ENCODE results near the gene SLC7A4.
"Not testable (repeated sequence)": the region's sequence is repeated elsewhere in the genome, so short reads cannot be mapped to it uniquely, and the experiment has no call there.

The SLC7A4 gene

DNA sequence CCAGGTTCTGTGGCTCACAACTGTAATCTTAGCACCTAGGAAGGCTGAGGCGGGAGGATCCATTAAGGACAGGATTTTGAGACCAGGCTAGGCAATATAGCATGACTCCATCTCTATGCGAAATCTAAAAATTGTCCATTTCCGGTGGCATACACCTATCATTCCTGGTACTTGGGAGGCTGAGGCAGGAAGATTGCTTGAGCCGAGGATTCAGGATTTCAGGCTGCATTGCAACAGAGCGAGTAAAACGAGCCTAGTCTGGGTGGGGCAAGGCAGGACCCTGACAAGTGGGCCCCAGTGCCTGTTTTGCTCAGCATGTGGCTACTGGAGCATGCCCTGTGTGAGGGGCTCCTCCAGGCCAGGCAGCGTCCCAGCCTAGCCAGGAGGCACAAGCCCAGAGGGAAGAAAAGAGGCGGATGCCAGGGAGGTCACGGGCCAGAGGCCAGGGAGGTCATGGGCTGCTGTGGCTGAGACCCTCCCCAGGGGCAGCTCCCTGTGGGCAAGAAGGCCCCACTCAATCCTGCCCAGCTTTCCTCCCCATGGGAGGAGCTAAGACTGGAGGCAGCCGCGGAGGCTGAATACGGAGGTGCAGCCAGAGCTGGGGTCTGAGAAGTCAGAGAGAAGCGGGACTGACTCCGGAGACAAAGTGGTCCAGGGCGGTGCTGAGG is 21.8 kb upstream of the SLC7A4 start:
- H3K36me3 ChIP-seq (ENCODE audit: control insufficient read depth, insufficient read depth, low read length) = no peaks in the 10 kb centered on the region
- no peak for DNase-seq (ENCODE audit: extremely low read depth, insufficient read length)
- TF ChIP-seq, protein P1, sequence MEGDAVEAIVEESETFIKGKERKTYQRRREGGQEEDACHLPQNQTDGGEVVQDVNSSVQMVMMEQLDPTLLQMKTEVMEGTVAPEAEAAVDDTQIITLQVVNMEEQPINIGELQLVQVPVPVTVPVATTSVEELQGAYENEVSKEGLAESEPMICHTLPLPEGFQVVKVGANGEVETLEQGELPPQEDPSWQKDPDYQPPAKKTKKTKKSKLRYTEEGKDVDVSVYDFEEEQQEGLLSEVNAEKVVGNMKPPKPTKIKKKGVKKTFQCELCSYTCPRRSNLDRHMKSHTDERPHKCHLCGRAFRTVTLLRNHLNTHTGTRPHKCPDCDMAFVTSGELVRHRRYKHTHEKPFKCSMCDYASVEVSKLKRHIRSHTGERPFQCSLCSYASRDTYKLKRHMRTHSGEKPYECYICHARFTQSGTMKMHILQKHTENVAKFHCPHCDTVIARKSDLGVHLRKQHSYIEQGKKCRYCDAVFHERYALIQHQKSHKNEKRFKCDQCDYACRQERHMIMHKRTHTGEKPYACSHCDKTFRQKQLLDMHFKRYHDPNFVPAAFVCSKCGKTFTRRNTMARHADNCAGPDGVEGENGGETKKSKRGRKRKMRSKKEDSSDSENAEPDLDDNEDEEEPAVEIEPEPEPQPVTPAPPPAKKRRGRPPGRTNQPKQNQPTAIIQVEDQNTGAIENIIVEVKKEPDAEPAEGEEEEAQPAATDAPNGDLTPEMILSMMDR (IDR thresholded peaks at IDR 0.05; ENCODE audit: insufficient read depth, low read length, poor library complexity, severe bottlenecking) = no peak
- no peak overlapping the region for H3K4me3 ChIP-seq (replicated peaks; ENCODE audit: low read depth, low read length)
- H3K27me3 ChIP-seq (replicated peaks; ENCODE audit: control insufficient read depth, insufficient read depth, low read length) = no peaks in the 10 kb centered on the region

DNA sequence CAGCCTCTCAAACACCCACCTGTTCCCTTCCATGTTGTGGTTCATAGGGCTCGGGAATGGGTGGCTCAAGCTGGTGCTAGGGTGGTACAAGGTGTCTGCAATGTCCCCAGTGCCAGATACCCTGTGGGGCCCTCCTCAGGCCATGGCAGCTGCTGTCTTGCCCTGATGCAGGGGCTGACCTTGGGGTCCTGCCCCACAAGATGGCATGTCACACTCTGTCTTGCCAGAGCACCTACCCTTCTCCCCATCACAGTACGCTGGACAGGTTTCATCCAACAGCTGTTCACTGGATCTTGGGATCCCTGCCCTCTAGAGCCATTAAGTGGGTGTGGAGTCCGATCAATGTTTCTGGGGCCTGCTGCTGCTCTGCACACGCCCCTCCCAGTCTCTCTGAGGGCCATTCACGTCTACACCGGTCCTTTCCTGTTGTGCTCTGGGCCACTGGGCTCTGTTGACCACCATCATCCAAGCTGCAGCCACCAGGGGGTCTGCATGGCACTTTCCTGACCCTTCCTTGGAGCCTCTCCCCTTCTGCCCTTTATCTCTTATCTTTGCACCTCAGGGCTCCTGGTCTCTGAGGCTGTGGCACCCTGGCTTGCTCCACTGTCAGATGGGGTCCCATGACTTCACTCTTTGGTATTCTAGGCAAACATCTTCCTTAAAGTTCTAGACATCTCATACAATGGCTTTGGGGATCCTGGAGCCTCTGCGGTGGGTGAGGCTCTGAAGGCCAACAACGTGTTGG is 20.5 kb upstream of the SLC7A4 start:
- TF ChIP-seq, protein P1 (IDR thresholded peaks at IDR 0.05; ENCODE audit: insufficient read depth, low read length, poor library complexity, severe bottlenecking) = no peak
- no peak overlapping the region for H3K4me3 ChIP-seq (replicated peaks; ENCODE audit: low read depth, low read length)
- H3K36me3 ChIP-seq (ENCODE audit: control insufficient read depth, insufficient read depth, low read length) = no peaks in the 10 kb centered on the region
- no peak for DNase-seq (ENCODE audit: extremely low read depth, insufficient read length)
- no peaks in the 10 kb centered on the region for H3K27me3 ChIP-seq (replicated peaks; ENCODE audit: control insufficient read depth, insufficient read depth, low read length)

DNA sequence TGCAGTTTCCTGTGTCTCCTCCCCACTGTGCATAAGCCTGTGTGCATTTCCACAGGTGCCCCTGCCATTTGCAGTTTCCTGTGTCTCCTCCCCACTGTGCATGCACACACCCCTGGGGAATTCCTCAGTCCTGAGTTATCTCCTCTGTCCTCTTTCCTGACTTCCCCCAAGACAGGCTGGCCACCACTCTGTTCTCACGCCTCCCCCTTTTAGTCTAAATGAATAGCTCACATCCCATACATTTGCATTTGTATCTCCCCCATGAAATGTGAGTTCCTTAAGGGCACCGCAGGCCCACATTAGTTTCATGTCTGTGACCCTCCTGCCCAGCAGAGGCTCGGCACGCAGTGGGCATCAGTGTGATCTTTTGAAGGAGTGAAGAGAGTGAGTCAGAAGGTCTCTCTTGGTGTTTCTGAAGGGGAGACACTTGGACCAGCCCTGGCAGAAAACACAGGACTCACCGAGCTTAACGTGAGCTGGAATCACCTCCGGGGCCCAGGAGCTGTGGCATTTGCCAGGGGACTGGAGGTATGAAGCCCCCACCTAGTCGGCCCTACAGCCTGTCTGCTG is 19.6 kb upstream of the SLC7A4 start:
- H3K27me3 ChIP-seq (replicated peaks; ENCODE audit: control insufficient read depth, insufficient read depth, low read length) = no peaks in the 10 kb centered on the region
- no peaks in the 10 kb centered on the region for H3K36me3 ChIP-seq (ENCODE audit: control insufficient read depth, insufficient read depth, low read length)
- DNase-seq (ENCODE audit: extremely low read depth, insufficient read length) = no peak
- no peak overlapping the region for H3K4me3 ChIP-seq (replicated peaks; ENCODE audit: low read depth, low read length)
- TF ChIP-seq, protein P1 (IDR thresholded peaks at IDR 0.05; ENCODE audit: insufficient read depth, low read length, poor library complexity, severe bottlenecking) = no peak

DNA sequence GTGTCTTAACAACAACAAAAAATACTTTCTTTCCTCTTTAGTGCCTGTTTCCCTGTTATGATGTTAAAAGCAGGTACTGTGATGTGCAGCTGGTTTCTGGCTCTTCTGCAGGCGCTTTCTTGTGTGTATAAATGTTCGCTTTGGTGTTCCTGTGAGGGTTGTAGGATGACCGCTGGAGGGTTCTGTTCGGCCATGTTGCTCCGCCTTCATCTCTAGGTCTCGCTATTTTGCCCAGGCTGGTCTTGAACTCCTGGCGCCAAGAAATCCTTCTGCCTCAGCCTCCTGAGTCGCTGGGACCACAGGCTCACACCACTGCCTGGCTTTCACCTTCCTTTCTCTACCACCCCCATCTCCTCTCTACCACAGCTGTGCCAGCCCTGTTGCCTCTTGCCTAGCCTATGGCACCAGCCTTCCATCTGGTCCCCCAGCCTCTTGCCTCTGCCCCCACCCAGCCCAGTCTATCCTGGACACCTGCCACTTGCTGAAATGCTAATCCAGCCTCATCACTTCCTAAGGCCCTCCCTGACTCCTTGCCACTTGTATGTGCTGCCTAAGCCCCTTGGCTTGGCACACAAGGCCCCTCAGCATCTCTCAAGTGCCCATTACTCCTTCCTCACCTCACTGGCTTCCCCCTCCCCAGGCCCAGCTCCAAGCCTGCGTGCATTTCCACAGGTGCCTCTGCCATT is 18.9 kb upstream of the SLC7A4 start:
- H3K4me3 ChIP-seq (replicated peaks; ENCODE audit: low read depth, low read length) = no peak overlapping the region
- TF ChIP-seq, protein P1 (IDR thresholded peaks at IDR 0.05; ENCODE audit: insufficient read depth, low read length, poor library complexity, severe bottlenecking) = no peak
- H3K36me3 ChIP-seq (ENCODE audit: control insufficient read depth, insufficient read depth, low read length) = no peaks in the 10 kb centered on the region
- DNase-seq (ENCODE audit: extremely low read depth, insufficient read length) = no peak
- H3K27me3 ChIP-seq (replicated peaks; ENCODE audit: control insufficient read depth, insufficient read depth, low read length) = no peaks in the 10 kb centered on the region

DNA sequence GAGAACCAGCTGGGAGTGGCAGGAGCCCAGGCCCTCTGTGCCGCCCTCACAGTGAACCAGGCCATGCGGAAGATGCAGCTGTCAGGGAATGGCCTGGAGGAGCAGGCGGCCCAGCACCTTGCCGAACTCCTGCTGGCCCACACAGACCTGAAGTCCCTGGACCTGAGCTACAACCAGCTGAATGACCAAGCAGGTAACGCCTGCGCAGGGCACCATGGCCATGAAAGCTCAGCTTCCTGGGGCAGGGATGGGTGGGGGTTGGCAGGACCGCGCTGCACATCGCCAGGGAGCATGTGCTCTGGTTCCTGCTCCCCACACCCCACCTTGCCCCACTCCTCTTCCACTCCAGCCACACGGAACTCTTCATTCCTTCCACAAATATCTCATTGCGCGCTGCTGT is 16.6 kb upstream of the SLC7A4 start:
- not testable (repeated sequence) for H3K27me3 ChIP-seq (replicated peaks; ENCODE audit: control insufficient read depth, insufficient read depth, low read length); DNase-seq (ENCODE audit: extremely low read depth, insufficient read length); H3K36me3 ChIP-seq (ENCODE audit: control insufficient read depth, insufficient read depth, low read length); H3K4me3 ChIP-seq (replicated peaks; ENCODE audit: low read depth, low read length)

DNA sequence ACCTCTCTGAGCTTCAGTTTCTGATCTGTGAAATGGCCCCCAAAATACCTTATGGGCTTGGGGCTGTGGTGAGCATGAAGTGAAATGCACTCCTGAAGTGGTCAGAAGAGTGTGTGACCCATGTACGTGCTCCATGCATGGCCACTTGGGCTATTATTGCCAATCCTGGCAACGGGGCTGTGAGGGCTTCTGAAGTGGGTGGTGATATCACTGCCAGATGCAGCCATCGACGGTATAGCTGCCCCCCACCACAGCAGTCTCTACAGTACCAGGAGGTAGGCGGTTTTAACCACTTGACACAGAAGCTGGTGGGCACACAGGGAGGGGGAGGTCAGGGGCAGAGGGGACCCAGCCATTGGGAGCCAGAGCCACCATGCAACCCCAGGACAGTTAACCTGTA is 16.1 kb upstream of the SLC7A4 start:
- not testable (repeated sequence) for H3K4me3 ChIP-seq (replicated peaks; ENCODE audit: low read depth, low read length); H3K27me3 ChIP-seq (replicated peaks; ENCODE audit: control insufficient read depth, insufficient read depth, low read length); H3K36me3 ChIP-seq (ENCODE audit: control insufficient read depth, insufficient read depth, low read length); DNase-seq (ENCODE audit: extremely low read depth, insufficient read length)

Data from GM06990 (cell line).